GM12878 (cell line): ENCODE data around the gene GIMAP4.

Experiments used
- CEBPB ChIP-seq, 2 experiments: fragments of 150-350 bp in 1 of 2; IDR thresholded peaks; 2 replicates each; pipeline ENCODE4 v1.6.1; 2012 to 2014; ENCODE audit warnings: low read depth in 2 of 2, low read length in 2 of 2, borderline replicate concordance in 1 of 2, inconsistent platforms in 1 of 2
- CTCF ChIP-seq, 3 experiments: IDR thresholded peaks in 2 of 3; conservative IDR thresholded peaks in 1 of 3; 2 replicates each; pipeline ENCODE4 v1.5.1; 2011; ENCODE audit warnings: low read depth in 3 of 3, low read length in 3 of 3, mild to moderate bottlenecking in 3 of 3, control low read depth in 2 of 3, moderate library complexity in 2 of 3, inconsistent platforms in 1 of 3, mixed read lengths in 1 of 3; ENCODE audit not compliant: control insufficient read depth in 2 of 3, insufficient read depth in 1 of 3; ENCODE audit errors: extremely low read depth in 1 of 3
- EGR1 ChIP-seq, 2 experiments: IDR thresholded peaks; 1 replicate in 1 of 2; 2 replicates in 1 of 2; pipeline ENCODE4 v1.6.1; 2011 to 2012; ENCODE audit warnings: low read depth in 2 of 2, low read length in 2 of 2, borderline replicate concordance in 1 of 2, mild to moderate bottlenecking in 1 of 2, moderate library complexity in 1 of 2
- JUND ChIP-seq: IDR thresholded peaks from 2 replicates; pipeline ENCODE4 v1.6.1; 2012; ENCODE audit warnings: low read depth, mild to moderate bottlenecking, low read length, improper control_type of control experiment, moderate library complexity
- LARP7 ChIP-seq: fragments of 450-650 bp; IDR thresholded peaks from 2 replicates; pipeline ENCODE4 v1.6.1; 2017; ENCODE audit warnings: mild to moderate bottlenecking
- POLR2A ChIP-seq: IDR thresholded peaks from 2 replicates; pipeline ENCODE4 v1.6.1; 2011; ENCODE audit warnings: low read depth, mild to moderate bottlenecking, low read length
- TAF1 ChIP-seq: IDR thresholded peaks from 2 replicates; pipeline ENCODE4 v1.6.1; 2011; ENCODE audit warnings: mild to moderate bottlenecking, low read depth, low read length, borderline replicate concordance

- no peak for TF ChIP-seq CTCF (IDR thresholded peaks at IDR 0.05 in 2 of 3, conservative IDR thresholded peaks at IDR 0.05 in 1 of 3; ENCODE audit: control insufficient read depth in 2 of 3, extremely low read depth in 1 of 3, insufficient read depth in 1 of 3, low read depth in 3 of 3, low read length in 3 of 3)
- no peak for TF ChIP-seq JUND
- no peak for TF ChIP-seq POLR2A
- TF ChIP-seq LARP7, result no peak
- TF ChIP-seq EGR1 (IDR thresholded peaks at IDR 0.05; ENCODE audit: borderline replicate concordance in 1 of 2, low read depth in 2 of 2, low read length in 2 of 2), result no peak
- no peak for TF ChIP-seq CEBPB (IDR thresholded peaks at IDR 0.05; ENCODE audit: borderline replicate concordance in 1 of 2, low read depth in 2 of 2, low read length in 2 of 2)
- no peak for TF ChIP-seq TAF1
Measured at GRCh38 chr7:150538259-150538658, 28.9 kb upstream of the GIMAP4 start.
